ENCODE measurements around the gene EFNA5.
"Not testable (repeated sequence)": the region's sequence is repeated elsewhere in the genome, so short reads cannot be mapped to it uniquely, and the experiment has no call there.

DNA sequence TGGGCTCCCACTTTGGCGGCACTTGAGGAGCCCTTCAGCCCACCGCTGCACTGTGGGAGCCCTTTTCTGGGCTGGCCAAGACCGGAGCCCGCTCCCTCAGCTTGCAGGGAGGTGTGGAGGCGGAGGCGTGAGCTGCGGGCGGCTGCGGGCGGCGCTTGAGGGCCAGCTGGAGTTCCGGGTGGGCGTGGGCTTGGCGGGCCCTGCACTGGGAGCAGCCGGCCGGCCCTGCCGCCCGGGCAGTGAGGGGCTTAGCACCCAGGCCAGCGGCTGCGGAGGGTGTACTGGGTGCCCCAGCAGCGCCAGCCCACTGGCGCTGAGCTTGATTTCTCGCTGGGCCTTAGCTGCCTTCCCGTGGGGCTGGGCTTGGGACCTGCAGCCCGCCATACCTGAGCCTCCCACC, 176.6 kb downstream of the EFNA5 start:
- TF ChIP-seq, protein P1, sequence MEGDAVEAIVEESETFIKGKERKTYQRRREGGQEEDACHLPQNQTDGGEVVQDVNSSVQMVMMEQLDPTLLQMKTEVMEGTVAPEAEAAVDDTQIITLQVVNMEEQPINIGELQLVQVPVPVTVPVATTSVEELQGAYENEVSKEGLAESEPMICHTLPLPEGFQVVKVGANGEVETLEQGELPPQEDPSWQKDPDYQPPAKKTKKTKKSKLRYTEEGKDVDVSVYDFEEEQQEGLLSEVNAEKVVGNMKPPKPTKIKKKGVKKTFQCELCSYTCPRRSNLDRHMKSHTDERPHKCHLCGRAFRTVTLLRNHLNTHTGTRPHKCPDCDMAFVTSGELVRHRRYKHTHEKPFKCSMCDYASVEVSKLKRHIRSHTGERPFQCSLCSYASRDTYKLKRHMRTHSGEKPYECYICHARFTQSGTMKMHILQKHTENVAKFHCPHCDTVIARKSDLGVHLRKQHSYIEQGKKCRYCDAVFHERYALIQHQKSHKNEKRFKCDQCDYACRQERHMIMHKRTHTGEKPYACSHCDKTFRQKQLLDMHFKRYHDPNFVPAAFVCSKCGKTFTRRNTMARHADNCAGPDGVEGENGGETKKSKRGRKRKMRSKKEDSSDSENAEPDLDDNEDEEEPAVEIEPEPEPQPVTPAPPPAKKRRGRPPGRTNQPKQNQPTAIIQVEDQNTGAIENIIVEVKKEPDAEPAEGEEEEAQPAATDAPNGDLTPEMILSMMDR (IDR thresholded peaks at IDR 0.05; ENCODE audit: low read length), result not testable (repeated sequence)
- not testable (repeated sequence) for TF ChIP-seq EZH2 (IDR thresholded peaks at IDR 0.05; ENCODE audit: borderline replicate concordance, low read length)

Data from OCI-LY1 (cell line).